Renal cortex interstitium (tissue), 11 donors: ENCODE results near the gene CALM1. TPM values are rescaled to one million over a fixed set of nuclear protein-coding genes. Genes with fewer than 3 reads are reported as not detected.

Experiments
- DNase-seq, 11 donors: peaks; one replicate each; pipeline ENCODE4 v3.0.0-alpha.2; 2013; ENCODE audit warnings: low read depth in 9 of 11, low spot score in 4 of 11; ENCODE audit errors: extremely low read depth in 1 of 11
- polyA plus RNA-seq, 3 donors: library from polyadenylated mRNA; unstranded; fragments of 120-200 nt; gene quantifications; one replicate each; pipeline ENCODE4 v1.2.1, GENCODE V29; 2013; ENCODE audit not compliant: insufficient read length in 3 of 3

CALM1 gene
- polyA plus RNA-seq, 3 donors = 325 to 393 (median 356) TPM

- DNase-seq = no peak
Measured at GRCh38 chr14:90450667-90451066, 53.8 kb downstream of the CALM1 start.

- no peak for DNase-seq
Measured at GRCh38 chr14:90451443-90451842, 54.6 kb downstream of the CALM1 start.

GRCh38 chr14:90451961-90452360, 55.1 kb downstream of the CALM1 start:
- no peak for DNase-seq

GRCh38 chr14:90452366-90452765, 55.5 kb downstream of the CALM1 start:
- no peak for DNase-seq

- peak in 6 of 11 donors; percentile 51 to 77 (median 60) for DNase-seq
Measured at GRCh38 chr14:90453401-90453951, 56.6 kb downstream of the CALM1 start.

- DNase-seq = peak in 10 of 11 donors; percentile 71 to 90 (median 82)
Measured at GRCh38 chr14:90454041-90455000, 57.5 kb downstream of the CALM1 start.

GRCh38 chr14:90455100-90455571, 58.3 kb downstream of the CALM1 start:
- peak in 8 of 11 donors; percentile 53 to 80 (median 75) for DNase-seq

- DNase-seq = no peak
Measured at GRCh38 chr14:90456551-90456950, 59.7 kb downstream of the CALM1 start.

- DNase-seq = no peak
Measured at GRCh38 chr14:90457186-90457585, 60.4 kb downstream of the CALM1 start.

Other genes with a start within 250 kb of the CALM1 start
- gene PSMC1, start 140.5 kb upstream of the CALM1 start, polyA plus RNA-seq = 100 to 1,000 TPM; 110 to 148 (median 136) TPM
- 10 to 100 TPM; 19.4 to 24.4 (median 19.5) TPM for gene NRDE2, start 65.1 kb upstream of the CALM1 start, polyA plus RNA-seq